Breast epithelium (tissue), 4 donors: ENCODE measurements around the gene PI16. TPM values are rescaled to one million over a fixed set of nuclear protein-coding genes. Genes with fewer than 3 reads are reported as not detected.
A peak's percentile ranks its signal among the peaks of the same experiment; 100 is the strongest.

ENCODE experiments used
- DNase-seq, 2 donors: peaks; one replicate each; pipeline ENCODE4 v3.0.0-alpha.2; 2019; ENCODE audit warnings: low spot score in 2 of 2
- H3K27ac ChIP-seq, 2 donors: fragments of 200-600 bp; sonication (generic) in 1 of 2; one replicate each; pipeline ENCODE4 v1.5.1; 2016 to 2019; ENCODE audit warnings: mild to moderate bottlenecking in 1 of 2
- H3K27me3 ChIP-seq, 2 donors: fragments of 200-600 bp; sonication (generic) in 1 of 2; one replicate each; pipeline versions ENCODE4 v1.5.1 to v1.6.0; 2017 to 2019; ENCODE audit warnings: control low read depth in 1 of 2, mild to moderate bottlenecking in 1 of 2
- H3K36me3 ChIP-seq: fragments of 200-600 bp; one replicate; pipeline ENCODE4 v1.5.1; 2019
- H3K4me1 ChIP-seq, 2 donors: fragments of 200-600 bp; sonication (generic); one replicate each; pipeline ENCODE4 v1.5.1; 2016 to 2019; ENCODE audit warnings: control low read depth in 1 of 2
- H3K4me3 ChIP-seq, 3 donors: fragments of 200-600 bp; sonication (generic); 1 replicate in 2 of 3; 2 replicates in 1 of 3; pipeline ENCODE4 v1.5.1; 2016 to 2019; ENCODE audit warnings: mild to moderate bottlenecking in 3 of 3, moderate library complexity in 2 of 3
- H3K9me3 ChIP-seq, 2 donors: fragments of 200-600 bp; sonication (generic) in 1 of 2; one replicate each; pipeline ENCODE4 v1.5.1; 2016 to 2019; ENCODE audit warnings: control low read depth in 1 of 2
- CTCF ChIP-seq, 3 donors: fragments of 450-650 bp; IDR thresholded peaks; one replicate each; pipeline ENCODE4 v1.5.1; 2016 to 2017; ENCODE audit warnings: antibody characterized with exemption in 3 of 3, mild to moderate bottlenecking in 3 of 3, moderate library complexity in 3 of 3
- POLR2A ChIP-seq: fragments of 450-650 bp; IDR thresholded peaks from one replicate; pipeline ENCODE4 v1.6.1; 2016; ENCODE audit warnings: antibody characterized with exemption, mild to moderate bottlenecking, moderate library complexity
- POLR2AphosphoS5 ChIP-seq, 3 donors: sonication (generic); formaldehyde crosslinking; IDR thresholded peaks; one replicate each; pipeline ENCODE4 v1.6.1; 2017; ENCODE audit warnings: antibody characterized with exemption in 3 of 3
- intact Hi-C: fragments of 100-400 bp; cut with DNase I; formaldehyde crosslinking; loops from one replicate; pipeline ENCODE4 v1.15.1; 2023; ENCODE audit warnings: low total_unique reads
- total RNA-seq, 3 donors: library from RNA; depleted of rRNA; stranded (reverse); fragments of >200 nt; gene quantifications; one replicate each; pipeline ENCODE4 v1.1.0, GENCODE V29; 2016

The PI16 gene
- total RNA-seq, 3 donors from 2014 or later = 2.8 to 14.9 (median 5.2) TPM

- Histone ChIP-seq H3K4me3 (no peak overlapping the region), H3K9me3 (no peaks in the 10 kb centered on the region), H3K27me3 (no peaks in the 10 kb centered on the region), H3K36me3 (no peaks in the 10 kb centered on the region), H3K27ac (peak overlapping the region in 1 of 2 donors; percentile 86), H3K4me1 (no peaks in the 10 kb centered on the region)
- no peak for DNase-seq
- no peak for TF ChIP-seq POLR2A
- no peak for TF ChIP-seq CTCF (IDR thresholded peaks at IDR 0.05)
- no peak for TF ChIP-seq POLR2AphosphoS5 (IDR thresholded peaks at IDR 0.05)
- intact Hi-C loops = no loop called here
These were observed 45.2 kb downstream of the PI16 start for GRCh38 chr6:36999751-37000125.

- Histone ChIP-seq H3K36me3 (no peaks in the 10 kb centered on the region), H3K9me3 (no peaks in the 10 kb centered on the region), H3K27me3 (no peaks in the 10 kb centered on the region), H3K4me1 (no peaks in the 10 kb centered on the region), H3K27ac (no peak overlapping the region), H3K4me3 (no peak overlapping the region)
- TF ChIP-seq POLR2AphosphoS5 (IDR thresholded peaks at IDR 0.05) = no peak
- TF ChIP-seq POLR2A = no peak
- TF ChIP-seq CTCF (IDR thresholded peaks at IDR 0.05) = no peak
- intact Hi-C loops = no loop called here
- DNase-seq = no peak
These were observed 49.8 kb downstream of the PI16 start for GRCh38 chr6:37004044-37004980.

DNA sequence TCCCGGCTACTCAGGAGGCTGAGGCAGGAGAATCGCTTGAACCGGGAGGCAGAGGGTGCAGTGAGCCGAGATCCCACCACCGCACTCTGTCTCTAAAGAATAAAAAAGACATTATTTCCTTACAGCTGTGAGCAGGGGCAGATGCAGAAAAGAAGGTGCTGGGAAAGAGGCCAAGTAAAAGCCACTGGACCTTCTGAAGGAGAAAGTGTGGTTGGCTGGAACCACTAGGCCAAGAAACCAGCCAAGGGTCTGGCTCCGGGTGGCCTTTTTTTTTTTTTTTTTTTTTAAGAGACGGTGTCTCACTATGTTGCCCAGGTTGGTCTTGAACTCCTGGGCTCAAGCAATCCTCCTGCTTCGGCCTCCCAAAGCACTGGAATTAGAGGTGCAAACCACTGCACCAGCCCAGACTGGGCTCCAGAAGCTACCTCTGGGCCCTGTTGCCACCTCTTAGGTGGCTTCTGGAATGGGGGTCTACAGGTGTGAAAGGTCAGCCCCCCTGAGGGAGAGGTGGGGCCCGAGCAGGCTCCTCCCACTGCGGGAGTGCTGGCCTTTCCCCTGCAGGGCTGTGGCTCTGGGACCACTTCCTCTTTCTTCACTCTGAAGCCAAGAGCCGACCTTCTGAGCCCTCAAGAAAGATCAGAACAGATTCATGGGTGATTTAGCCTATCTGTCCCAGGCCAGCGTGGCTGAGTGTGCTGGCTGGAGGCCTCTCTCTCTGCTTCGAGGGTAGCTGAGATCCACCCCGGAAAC, 50.7 kb downstream of the PI16 start, which contains the start of gene FGD2:
FGD2 (plus strand) TSS at position 595 of the 750 bp plus-strand sequence. CDS start 163 bp downstream, outside the sequence.
- Histone ChIP-seq H3K9me3 (no peaks in the 10 kb centered on the region), H3K4me3 (peak within 1 kb of the TSS; percentile 33 to 41 (median 39)), H3K27ac (no peak within 1 kb of the TSS), H3K4me1 (no peaks in the 10 kb centered on the region), H3K27me3 (no peaks in the 10 kb centered on the region), H3K36me3 (no peaks in the 10 kb centered on the region)
- intact Hi-C loops = no loop called here
- TF ChIP-seq CTCF (IDR thresholded peaks at IDR 0.05) = no peak
- TF ChIP-seq POLR2AphosphoS5 (IDR thresholded peaks at IDR 0.05) = no peak
- no peak for TF ChIP-seq POLR2A
- no peak for DNase-seq

GRCh38 chr6:37005827-37006567, 51.5 kb downstream of the PI16 start:
- intact Hi-C loops = no loop called here
- H3K4me3 ChIP-seq = peak overlapping the region; percentile 33 to 41 (median 39)

More at GRCh38 chr6:37005827-37006567, 51.5 kb downstream of the PI16 start:
- Histone ChIP-seq H3K4me1 (no peaks in the 10 kb centered on the region), H3K36me3 (no peaks in the 10 kb centered on the region), H3K27me3 (no peaks in the 10 kb centered on the region), H3K27ac (no peak overlapping the region), H3K9me3 (no peaks in the 10 kb centered on the region)
- TF ChIP-seq POLR2A (no peak), CTCF (IDR thresholded peaks at IDR 0.05) (no peak), POLR2AphosphoS5 (IDR thresholded peaks at IDR 0.05) (no peak)
- DNase-seq = no peak
